Kidney epithelial cell (primary cell): Measurements from ENCODE around the gene ERBB2. TPM values are rescaled to one million over a fixed set of nuclear protein-coding genes. Genes with fewer than 3 reads are reported as not detected.
"Not testable (repeated sequence)": the region's sequence is repeated elsewhere in the genome, so short reads cannot be mapped to it uniquely, and the experiment has no call there.

ENCODE experiments used
- DNase-seq: peaks from one replicate; pipeline ENCODE4 v3.0.0-alpha.2; 2010; ENCODE audit warnings: low read depth
- H3K27me3 ChIP-seq: 2 replicates; pipeline ENCODE4 v1.6.0; 2011; ENCODE audit warnings: low read length; ENCODE audit not compliant: control insufficient read depth, insufficient read depth
- H3K36me3 ChIP-seq: 2 replicates; pipeline ENCODE4 v1.5.1; 2011; ENCODE audit warnings: low read length; ENCODE audit not compliant: control insufficient read depth, insufficient read depth
- H3K4me3 ChIP-seq: 2 replicates; pipeline ENCODE4 v1.5.1; 2011; ENCODE audit warnings: low read depth, mild to moderate bottlenecking, control low read depth, low read length
- CTCF ChIP-seq: IDR thresholded peaks from 2 replicates; pipeline ENCODE4 v1.5.1; 2011; ENCODE audit warnings: mild to moderate bottlenecking, moderate library complexity, low read length, control low read depth, inconsistent platforms; ENCODE audit not compliant: insufficient read depth, poor library complexity, severe bottlenecking
- total RNA-seq: library from RNA; depleted of rRNA; stranded (reverse); fragments of >200 nt; gene quantifications from 2 replicates; pipeline ENCODE4 v1.2.3, GENCODE V29; 2015

The ERBB2 gene
- total RNA-seq, 1 donor from 2014 or later: 44.1 TPM

GRCh38 chr17:39688945-39689344 is 10.9 kb upstream of the ERBB2 start:
- no peak for TF ChIP-seq CTCF
- H3K36me3 ChIP-seq: no peaks in the 10 kb centered on the region
- no peak for DNase-seq

GRCh38 chr17:39694593-39694992 is 5.3 kb upstream of the ERBB2 start:
- no peaks in the 10 kb centered on the region for H3K36me3 ChIP-seq
- DNase-seq: no peak
- H3K27me3 ChIP-seq: no peaks in the 10 kb centered on the region
- H3K4me3 ChIP-seq: no peak overlapping the region
- TF ChIP-seq CTCF: no peak

More at GRCh38 chr17:39688945-39689344, 10.9 kb upstream of the ERBB2 start:
- Histone ChIP-seq H3K4me3 (peak overlapping the region; percentile 82), H3K27me3 (no peaks in the 10 kb centered on the region)

GRCh38 chr17:39695089-39695474 is 4.8 kb upstream of the ERBB2 start:
- no peaks in the 10 kb centered on the region for H3K27me3 ChIP-seq
- H3K36me3 ChIP-seq: no peaks in the 10 kb centered on the region
- TF ChIP-seq CTCF: no peak
- H3K4me3 ChIP-seq: no peak overlapping the region
- no peak for DNase-seq

- no peak for TF ChIP-seq CTCF
- Histone ChIP-seq H3K27me3 (no peaks in the 10 kb centered on the region), H3K4me3 (no peak overlapping the region), H3K36me3 (no peaks in the 10 kb centered on the region)
- DNase-seq: no peak
These were observed 3.1 kb upstream of the ERBB2 start for GRCh38 chr17:39696731-39697130.

- Histone ChIP-seq H3K4me3 (no peak overlapping the region), H3K27me3 (no peaks in the 10 kb centered on the region), H3K36me3 (no peaks in the 10 kb centered on the region)
- TF ChIP-seq CTCF: no peak
- DNase-seq: no peak
These were observed 1.9 kb upstream of the ERBB2 start for GRCh38 chr17:39697961-39698360.

- not testable (repeated sequence) for H3K27me3 ChIP-seq, H3K36me3 ChIP-seq, DNase-seq
- H3K4me3 ChIP-seq: peak overlapping the region; percentile 73
These were observed 577 bp upstream of the ERBB2 start for GRCh38 chr17:39699157-39699817.
